CD4-positive, alpha-beta T cell (primary cell): ENCODE results near the gene BCO2. TPM values are rescaled to one million over a fixed set of nuclear protein-coding genes. Genes with fewer than 3 reads are reported as not detected.

Experiments used
- ATAC-seq: fragments of 200-7000 bp; cut with Tn5 transposase; one replicate; pipeline ENCODE4 v1.10.0; 2022; ENCODE audit warnings: mild to moderate bottlenecking; ENCODE audit not compliant: poor library complexity
- CTCF ChIA-PET: fragments of 350-600 bp; sonication (Branson Sonifier 250); formaldehyde crosslinking; loops from one replicate; lab custom pipeline; 2021; ENCODE audit warnings: antibody characterized with exemption, inconsistent platforms; lab: Charles Lee
- POLR2A ChIA-PET: fragments of 350-600 bp; sonication (Branson Sonifier 250); formaldehyde crosslinking; loops from one replicate; lab custom pipeline; 2021; ENCODE audit warnings: antibody characterized with exemption, inconsistent platforms; lab: Charles Lee
- DNase-seq, 14 experiments: peaks; one replicate each; pipeline ENCODE4 v3.0.0-alpha.2; 2013 to 2020; ENCODE audit warnings: mixed read lengths in 2 of 14
- H3K27ac ChIP-seq, 2 donors: one replicate each; pipeline versions ENCODE4 v1.5.1 to v1.7.0; 2013; ENCODE audit warnings: low read length in 2 of 2, low read depth in 1 of 2, mild to moderate bottlenecking in 1 of 2
- H3K27me3 ChIP-seq, 2 experiments: 1 replicate in 1 of 2; 2 replicates in 1 of 2; pipeline versions ENCODE4 v1.6.1 to v1.7.0; 2013; ENCODE audit warnings: low read length in 2 of 2, control low read depth in 1 of 2, mild to moderate bottlenecking in 1 of 2, moderate library complexity in 1 of 2; ENCODE audit not compliant: insufficient read depth in 2 of 2, control insufficient read depth in 1 of 2
- H3K36me3 ChIP-seq: one replicate; pipeline ENCODE4 v1.6.1; 2013; ENCODE audit warnings: low read length, control low read depth; ENCODE audit not compliant: insufficient read depth
- H3K4me1 ChIP-seq: one replicate; pipeline ENCODE4 v1.6.1; 2013; ENCODE audit warnings: low read length, control low read depth; ENCODE audit not compliant: insufficient read depth
- H3K4me3 ChIP-seq: one replicate; pipeline ENCODE4 v1.5.1; 2013; ENCODE audit warnings: mild to moderate bottlenecking, low read length, moderate library complexity
- H3K9me3 ChIP-seq, 2 experiments: 1 replicate in 1 of 2; 2 replicates in 1 of 2; pipeline versions ENCODE4 v1.6.1 to v1.7.0; 2013; ENCODE audit warnings: low read length in 2 of 2, mild to moderate bottlenecking in 2 of 2, control low read depth in 1 of 2, moderate library complexity in 1 of 2; ENCODE audit not compliant: control insufficient read depth in 1 of 2, insufficient read depth in 1 of 2
- H3K27ac Mint-ChIP-seq: one replicate; pipeline ENCODE4 v1.8.0; 2020; ENCODE audit warnings: mixed read lengths
- H3K27me3 Mint-ChIP-seq: one replicate; pipeline ENCODE4 v1.8.0; 2021; ENCODE audit warnings: mixed read lengths
- H3K36me3 Mint-ChIP-seq: one replicate; pipeline ENCODE4 v1.8.0; 2021; ENCODE audit warnings: low read depth, mixed read lengths
- H3K4me1 Mint-ChIP-seq: one replicate; pipeline ENCODE4 v1.8.0; 2021; ENCODE audit warnings: low read depth, mixed read lengths
- H3K4me3 Mint-ChIP-seq: one replicate; pipeline ENCODE4 v1.8.0; 2020; ENCODE audit warnings: mild to moderate bottlenecking, mixed read lengths
- H3K9me3 Mint-ChIP-seq: one replicate; pipeline ENCODE4 v1.8.0; 2020; ENCODE audit warnings: mixed read lengths
- intact Hi-C, 2 experiments: fragments of 100-400 bp; cut with DNase I in 1 of 2; cut with micrococcal nuclease in 1 of 2; formaldehyde crosslinking; loops; one replicate each; pipeline versions ENCODE4 v1.15.1 to v1.9.0; 2023 to 2025; cut with DNase I, micrococcal nuclease
- total RNA-seq, 174 experiments: library from RNA in 2 of 174; stranded (reverse) in 2 of 174; gene quantifications; one replicate each; pipeline ENCODE4 v1.2.3 and lab custom pipeline; 2021 to 2026
- TF ChIP-seq, protein P1 (sequence below): fragments of 200-600 bp; IDR thresholded peaks from one replicate; pipeline ENCODE4 v1.8.0; 2022; ENCODE audit warnings: antibody characterized with exemption, mild to moderate bottlenecking

The BCO2 gene
- total RNA-seq, 2 experiments from 2014 or later = 1.1 to 1.5 TPM

- ATAC-seq (no peak), DNase-seq (no peak)
- Mint-ChIP-seq H3K27me3 (no peaks in the 10 kb centered on the region), H3K36me3 (no peaks in the 10 kb centered on the region), H3K9me3 (no peaks in the 10 kb centered on the region), H3K4me3 (no peak overlapping the region), H3K4me1 (no peaks in the 10 kb centered on the region), H3K27ac (no peak overlapping the region)
- no peak overlapping the region for H3K27ac ChIP-seq
- H3K36me3 ChIP-seq = no peaks in the 10 kb centered on the region
- H3K4me1 ChIP-seq = no peaks in the 10 kb centered on the region
- intact Hi-C loops = no loop called here
- TF ChIP-seq, protein P1, sequence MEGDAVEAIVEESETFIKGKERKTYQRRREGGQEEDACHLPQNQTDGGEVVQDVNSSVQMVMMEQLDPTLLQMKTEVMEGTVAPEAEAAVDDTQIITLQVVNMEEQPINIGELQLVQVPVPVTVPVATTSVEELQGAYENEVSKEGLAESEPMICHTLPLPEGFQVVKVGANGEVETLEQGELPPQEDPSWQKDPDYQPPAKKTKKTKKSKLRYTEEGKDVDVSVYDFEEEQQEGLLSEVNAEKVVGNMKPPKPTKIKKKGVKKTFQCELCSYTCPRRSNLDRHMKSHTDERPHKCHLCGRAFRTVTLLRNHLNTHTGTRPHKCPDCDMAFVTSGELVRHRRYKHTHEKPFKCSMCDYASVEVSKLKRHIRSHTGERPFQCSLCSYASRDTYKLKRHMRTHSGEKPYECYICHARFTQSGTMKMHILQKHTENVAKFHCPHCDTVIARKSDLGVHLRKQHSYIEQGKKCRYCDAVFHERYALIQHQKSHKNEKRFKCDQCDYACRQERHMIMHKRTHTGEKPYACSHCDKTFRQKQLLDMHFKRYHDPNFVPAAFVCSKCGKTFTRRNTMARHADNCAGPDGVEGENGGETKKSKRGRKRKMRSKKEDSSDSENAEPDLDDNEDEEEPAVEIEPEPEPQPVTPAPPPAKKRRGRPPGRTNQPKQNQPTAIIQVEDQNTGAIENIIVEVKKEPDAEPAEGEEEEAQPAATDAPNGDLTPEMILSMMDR = no peak
- H3K9me3 ChIP-seq = no peaks in the 10 kb centered on the region
- POLR2A ChIA-PET = no interaction called here
- no peak overlapping the region for H3K4me3 ChIP-seq
- H3K27me3 ChIP-seq = no peaks in the 10 kb centered on the region
- CTCF ChIA-PET = no interaction called here
Observed at GRCh38 chr11:112206071-112206470, 30.8 kb downstream of the BCO2 start.

- CTCF ChIA-PET = no interaction called here
- peaks cover 10% of the 10 kb centered on the region for H3K4me1 Mint-ChIP-seq
- Histone ChIP-seq H3K27ac (no peak overlapping the region), H3K4me1 (peaks cover 3% of the 10 kb centered on the region), H3K4me3 (no peak overlapping the region), H3K36me3 (no peaks in the 10 kb centered on the region), H3K9me3 (no peaks in the 10 kb centered on the region), H3K27me3 (no peaks in the 10 kb centered on the region)
- intact Hi-C loops = loop anchor here in 1 of 2 experiments (10.0 kb wide), 1 partner anchor 1324 kb away; no protein-coding TSS in a partner anchor
- ATAC-seq (no peak), DNase-seq (no peak)
- no peaks in the 10 kb centered on the region for H3K36me3 Mint-ChIP-seq
- H3K27me3 Mint-ChIP-seq = no peaks in the 10 kb centered on the region
- no peaks in the 10 kb centered on the region for H3K9me3 Mint-ChIP-seq
- TF ChIP-seq, protein P1 = no peak
- H3K4me3 Mint-ChIP-seq = no peak overlapping the region
- POLR2A ChIA-PET = no interaction called here
- H3K27ac Mint-ChIP-seq = no peak overlapping the region
Observed at GRCh38 chr11:112210890-112211289, 35.6 kb downstream of the BCO2 start.

DNA sequence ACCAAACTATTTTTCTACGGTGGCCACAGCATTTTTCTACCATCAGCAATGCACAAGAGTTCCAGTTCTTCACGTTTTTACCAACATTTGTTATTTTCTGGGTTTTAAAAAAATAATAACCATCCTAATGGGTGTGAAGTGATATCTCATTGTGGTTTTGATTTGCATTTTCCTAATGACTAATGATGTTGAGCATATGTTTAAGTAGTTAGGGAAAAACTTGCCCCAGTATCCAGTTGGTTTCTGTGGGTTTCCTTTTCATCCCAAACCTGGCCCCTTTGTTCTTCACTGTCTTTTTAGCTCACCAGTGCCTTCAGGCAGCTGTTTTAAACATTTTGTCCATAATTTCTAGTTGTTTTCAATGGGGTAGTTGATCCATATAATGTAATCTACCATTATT, 36.2 kb downstream of the BCO2 start:
- CTCF ChIA-PET = no interaction called here
- DNase-seq = peak in 1 of 14 experiments; percentile 16

More for the DNA sequence above, 36.2 kb downstream of the BCO2 start:
- Mint-ChIP-seq H3K4me3 (no peak overlapping the region), H3K27ac (no peak overlapping the region), H3K36me3 (no peaks in the 10 kb centered on the region), H3K27me3 (no peaks in the 10 kb centered on the region), H3K4me1 (peaks cover 10% of the 10 kb centered on the region), H3K9me3 (no peaks in the 10 kb centered on the region)
- POLR2A ChIA-PET = interaction anchor here (1.2 kb wide), 1 partner anchor 9 kb away, joined by 4 read pairs; no protein-coding TSS in a partner anchor
- TF ChIP-seq, protein P1 = no peak
- Histone ChIP-seq H3K27ac (no peak overlapping the region), H3K4me3 (no peak overlapping the region), H3K9me3 (no peaks in the 10 kb centered on the region), H3K36me3 (no peaks in the 10 kb centered on the region), H3K27me3 (no peaks in the 10 kb centered on the region), H3K4me1 (peaks cover 3% of the 10 kb centered on the region)
- intact Hi-C loops = loop anchor here in 1 of 2 experiments (10.0 kb wide), 1 partner anchor 1323 kb away; no protein-coding TSS in a partner anchor
- ATAC-seq = no peak
